Thyroid gland (tissue), 4 donors: ENCODE measurements around the gene FSIP1. TPM values are rescaled to one million over a fixed set of nuclear protein-coding genes. Genes with fewer than 3 reads are reported as not detected.

Experiments
- DNase-seq, 2 donors: peaks; one replicate each; pipeline ENCODE4 v3.0.0-alpha.2; 2019
- H3K27ac ChIP-seq, 3 donors: fragments of 200-600 bp; sonication (generic); 1 replicate in 2 of 3; 2 replicates in 1 of 3; pipeline ENCODE4 v1.5.1; 2016 to 2019; ENCODE audit warnings: mild to moderate bottlenecking in 1 of 3, moderate library complexity in 1 of 3
- H3K27me3 ChIP-seq: fragments of 200-600 bp; sonication (generic); one replicate; pipeline ENCODE4 v1.5.1; 2019
- H3K36me3 ChIP-seq, 2 donors: fragments of 200-600 bp; sonication (generic); one replicate each; pipeline ENCODE4 v1.5.1; 2016 to 2019
- H3K4me1 ChIP-seq, 2 donors: fragments of 200-600 bp; sonication (generic); one replicate each; pipeline ENCODE4 v1.5.1; 2017 to 2019
- H3K4me3 ChIP-seq, 3 donors: fragments of 200-600 bp; sonication (generic); replicated peaks in 1 of 3; 1 replicate in 2 of 3; 2 replicates in 1 of 3; pipeline ENCODE4 v1.5.1; 2016; ENCODE audit warnings: mild to moderate bottlenecking in 1 of 3
- H3K9me3 ChIP-seq: fragments of 200-600 bp; sonication (generic); one replicate; pipeline ENCODE4 v1.5.1; 2017
- POLR2A ChIP-seq, 2 donors: fragments of 450-650 bp; IDR thresholded peaks; one replicate each; pipeline ENCODE4 v1.6.1; 2017; ENCODE audit warnings: antibody characterized with exemption in 2 of 2, mild to moderate bottlenecking in 2 of 2, moderate library complexity in 1 of 2
- WGBS, 2 donors: methylation state at CpG; one replicate each; pipeline ENCODE4 v1.1.5; 2017; 5-methylcytosine and 5-hydroxymethylcytosine counted together
- intact Hi-C: fragments of 100-400 bp; cut with DNase I; formaldehyde crosslinking; loops from one replicate; pipeline ENCODE4 v1.15.1; 2023
- total RNA-seq, 4 donors: library from RNA; depleted of rRNA; stranded (reverse); fragments of >200 nt; gene quantifications; one replicate each; pipeline ENCODE4 v1.2.3, GENCODE V29; 2016
- TF ChIP-seq, protein P1 (sequence below), 6 experiments: fragments of 200-600 bp in 3 of 6; fragments of 450-650 bp in 3 of 6; sonication (generic) in 3 of 6; IDR thresholded peaks; one replicate each; pipeline ENCODE4 v1.5.1; 2016 to 2019; ENCODE audit warnings: antibody characterized with exemption in 6 of 6, mild to moderate bottlenecking in 2 of 6, inconsistent platforms in 1 of 6, moderate library complexity in 1 of 6

FSIP1 gene
- total RNA-seq, 4 donors from 2014 or later = 0.94 to 2.5 (median 1.5) TPM

DNA sequence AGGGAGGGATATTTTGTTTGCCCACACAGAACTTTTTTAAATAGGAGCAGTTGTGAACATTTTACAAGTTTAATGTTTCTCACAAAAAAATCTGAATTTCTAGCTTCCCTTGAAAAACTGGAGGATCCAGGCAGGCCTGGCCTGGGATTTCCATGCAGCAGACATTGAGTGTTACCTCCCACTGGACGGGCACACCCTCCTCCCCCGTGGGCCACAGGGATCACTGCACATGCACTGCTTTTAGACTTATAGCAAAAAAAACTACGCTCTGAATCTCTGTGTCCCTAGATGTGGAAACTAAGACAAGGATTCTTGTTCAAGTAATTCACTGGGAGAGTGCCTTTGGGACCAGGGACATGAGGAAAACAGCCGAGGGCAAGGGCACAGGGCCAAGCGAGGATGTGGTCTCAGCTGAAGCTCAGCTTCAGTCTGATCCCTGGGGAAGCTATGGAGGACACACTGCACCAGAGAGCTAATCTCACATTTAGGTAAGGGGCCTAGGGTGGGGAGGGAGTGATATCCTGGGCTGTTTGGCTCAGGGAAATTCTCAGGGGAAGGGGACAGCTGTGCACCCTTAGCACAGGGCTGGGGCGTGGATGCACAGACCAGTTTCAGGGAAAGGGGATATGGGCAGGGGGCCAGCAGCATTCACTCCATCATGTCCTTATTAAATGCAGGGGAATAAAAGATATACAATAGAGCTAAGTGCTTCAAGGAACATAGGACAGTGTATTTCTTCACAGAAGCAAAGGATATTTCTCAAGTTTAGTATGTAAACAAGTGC is 46.0 kb downstream of the FSIP1 start:
- Histone ChIP-seq H3K36me3 (no peaks in the 10 kb centered on the region), H3K9me3 (no peaks in the 10 kb centered on the region), H3K4me1 (no peaks in the 10 kb centered on the region), H3K27me3 (no peaks in the 10 kb centered on the region), H3K27ac (no peak overlapping the region), H3K4me3 (no peak overlapping the region)
- TF ChIP-seq POLR2A (IDR thresholded peaks at IDR 0.05) = no peak
- TF ChIP-seq, protein P1, sequence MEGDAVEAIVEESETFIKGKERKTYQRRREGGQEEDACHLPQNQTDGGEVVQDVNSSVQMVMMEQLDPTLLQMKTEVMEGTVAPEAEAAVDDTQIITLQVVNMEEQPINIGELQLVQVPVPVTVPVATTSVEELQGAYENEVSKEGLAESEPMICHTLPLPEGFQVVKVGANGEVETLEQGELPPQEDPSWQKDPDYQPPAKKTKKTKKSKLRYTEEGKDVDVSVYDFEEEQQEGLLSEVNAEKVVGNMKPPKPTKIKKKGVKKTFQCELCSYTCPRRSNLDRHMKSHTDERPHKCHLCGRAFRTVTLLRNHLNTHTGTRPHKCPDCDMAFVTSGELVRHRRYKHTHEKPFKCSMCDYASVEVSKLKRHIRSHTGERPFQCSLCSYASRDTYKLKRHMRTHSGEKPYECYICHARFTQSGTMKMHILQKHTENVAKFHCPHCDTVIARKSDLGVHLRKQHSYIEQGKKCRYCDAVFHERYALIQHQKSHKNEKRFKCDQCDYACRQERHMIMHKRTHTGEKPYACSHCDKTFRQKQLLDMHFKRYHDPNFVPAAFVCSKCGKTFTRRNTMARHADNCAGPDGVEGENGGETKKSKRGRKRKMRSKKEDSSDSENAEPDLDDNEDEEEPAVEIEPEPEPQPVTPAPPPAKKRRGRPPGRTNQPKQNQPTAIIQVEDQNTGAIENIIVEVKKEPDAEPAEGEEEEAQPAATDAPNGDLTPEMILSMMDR (IDR thresholded peaks at IDR 0.05) = no peak
- 61 to 67% methylated on average over 6 of the region's 6 CpGs for WGBS, 2 donors
- intact Hi-C loops = no loop called here
- DNase-seq = peak; percentile 4 to 11

DNA sequence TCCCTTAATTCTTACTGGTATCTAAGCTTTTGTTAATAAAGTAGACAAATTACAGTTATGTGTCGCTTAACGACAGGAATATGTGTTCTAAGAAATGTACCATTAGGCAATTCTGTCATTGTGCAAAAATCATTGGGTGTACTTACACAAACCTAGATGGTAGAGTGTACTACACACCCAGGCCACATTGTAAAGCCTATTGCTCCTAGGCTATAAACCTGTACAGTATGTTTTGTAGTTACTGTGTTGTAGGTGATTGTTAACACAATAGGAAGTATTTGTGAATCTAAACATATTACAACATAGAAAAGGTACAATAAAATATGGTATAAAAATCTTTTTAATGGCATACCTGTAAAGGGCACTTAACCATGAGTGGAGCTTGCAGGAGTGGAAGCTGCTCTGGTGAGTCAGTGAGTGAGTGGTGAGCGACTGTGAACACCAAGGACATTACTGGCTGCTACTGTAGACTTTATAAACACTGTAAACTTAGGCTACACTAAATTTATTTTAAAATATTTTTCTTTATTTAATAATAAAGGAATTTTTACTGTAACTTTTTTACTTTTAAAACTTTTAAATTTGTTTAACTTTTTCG is 47.4 kb downstream of the FSIP1 start:
- 94 to 98% methylated on average over 4 of the region's 4 CpGs for WGBS, 2 donors

DNA sequence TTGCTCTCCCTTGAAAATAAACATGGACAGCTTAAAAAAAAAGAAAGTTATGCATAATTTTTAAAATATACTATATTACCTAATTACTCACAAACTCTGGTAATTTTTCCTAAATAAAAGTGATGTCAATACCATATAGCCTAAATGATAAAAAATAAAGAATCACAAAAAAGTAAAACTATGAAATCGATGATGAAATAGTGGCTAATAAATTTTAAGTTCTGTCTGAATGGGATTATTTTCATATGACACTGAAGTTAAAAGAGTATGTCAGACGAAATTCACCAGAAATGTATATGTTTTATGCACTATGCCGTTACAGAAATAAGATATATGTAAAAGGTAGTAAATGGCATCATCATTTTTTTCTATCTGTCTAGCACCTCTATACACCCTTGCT is 51.4 kb downstream of the FSIP1 start:
- 89 to 95% methylated on average over 3 of the region's 3 CpGs for WGBS, 2 donors

More for the DNA sequence above, 47.4 kb downstream of the FSIP1 start:
- intact Hi-C loops = no loop called here
- Histone ChIP-seq H3K36me3 (no peaks in the 10 kb centered on the region), H3K4me1 (no peaks in the 10 kb centered on the region), H3K9me3 (no peaks in the 10 kb centered on the region), H3K27me3 (no peaks in the 10 kb centered on the region), H3K4me3 (no peak overlapping the region), H3K27ac (no peak overlapping the region)
- TF ChIP-seq, protein P1 (IDR thresholded peaks at IDR 0.05) = no peak
- no peak for TF ChIP-seq POLR2A (IDR thresholded peaks at IDR 0.05)
- no peak for DNase-seq

DNA sequence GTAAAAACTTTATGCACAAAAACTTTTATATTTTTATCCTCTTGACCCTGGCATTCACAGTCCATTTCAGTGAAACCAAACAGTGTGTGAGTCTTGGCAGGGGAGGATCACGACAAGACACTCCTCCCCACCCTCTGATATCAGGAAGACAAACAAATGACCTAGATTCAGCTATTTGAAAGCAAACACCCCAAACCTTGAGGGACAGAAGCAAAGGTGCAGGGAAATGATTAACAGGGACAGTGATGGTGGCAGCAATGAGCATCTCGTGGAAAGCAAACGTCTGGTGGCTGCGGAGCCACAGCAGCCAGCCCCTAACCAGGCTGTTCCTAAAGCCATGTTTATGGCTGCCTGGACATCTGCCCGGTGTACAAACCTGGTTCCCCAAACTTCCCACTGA is 52.1 kb downstream of the FSIP1 start:
- Histone ChIP-seq H3K27ac (no peak overlapping the region), H3K27me3 (no peaks in the 10 kb centered on the region), H3K4me1 (no peaks in the 10 kb centered on the region), H3K36me3 (no peaks in the 10 kb centered on the region), H3K4me3 (no peak overlapping the region), H3K9me3 (no peaks in the 10 kb centered on the region)
- intact Hi-C loops = no loop called here
- no peak for DNase-seq
- 72 to 80% methylated on average over 5 of the region's 5 CpGs for whole genome bisulfite sequencing, 2 donors
- TF ChIP-seq, protein P1 (IDR thresholded peaks at IDR 0.05) = no peak
- no peak for TF ChIP-seq POLR2A (IDR thresholded peaks at IDR 0.05)

More for the DNA sequence above, 51.4 kb downstream of the FSIP1 start:
- H3K36me3 ChIP-seq = no peaks in the 10 kb centered on the region
- H3K27me3 ChIP-seq = no peaks in the 10 kb centered on the region
- TF ChIP-seq, protein P1 (IDR thresholded peaks at IDR 0.05) = no peak
- TF ChIP-seq POLR2A (IDR thresholded peaks at IDR 0.05) = no peak
- no peak overlapping the region for H3K4me3 ChIP-seq
- intact Hi-C loops = no loop called here
- H3K9me3 ChIP-seq = no peaks in the 10 kb centered on the region
- no peak overlapping the region for H3K27ac ChIP-seq
- H3K4me1 ChIP-seq = no peaks in the 10 kb centered on the region
- DNase-seq = no peak

DNA sequence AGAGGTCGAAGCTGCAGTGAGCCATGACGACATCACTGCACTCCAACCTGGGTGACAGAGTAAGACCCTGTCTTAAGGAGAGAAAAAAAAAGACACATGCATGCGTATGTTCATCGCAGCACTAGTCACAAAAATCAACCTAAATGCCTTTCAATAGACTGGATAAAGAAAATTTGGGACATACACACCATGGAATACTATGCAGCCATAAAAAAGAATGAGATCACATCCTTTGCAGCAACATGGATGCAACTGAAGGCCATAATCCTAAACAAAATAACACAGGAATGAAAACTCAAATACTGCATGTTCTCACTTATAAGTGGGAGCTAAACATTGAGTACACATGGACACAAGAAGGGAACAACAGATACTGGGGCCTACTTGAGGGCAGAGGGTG is 53.1 kb downstream of the FSIP1 start:
- H3K9me3 ChIP-seq = no peaks in the 10 kb centered on the region
- intact Hi-C loops = no loop called here
- H3K36me3 ChIP-seq = no peaks in the 10 kb centered on the region
- H3K27me3 ChIP-seq = no peaks in the 10 kb centered on the region
- no peaks in the 10 kb centered on the region for H3K4me1 ChIP-seq
- H3K4me3 ChIP-seq = no peak overlapping the region
- DNase-seq = no peak
- TF ChIP-seq POLR2A (IDR thresholded peaks at IDR 0.05) = no peak
- TF ChIP-seq, protein P1 (IDR thresholded peaks at IDR 0.05) = no peak
- WGBS, 2 donors = 94% methylated on average over 4 of the region's 4 CpGs
- no peak overlapping the region for H3K27ac ChIP-seq
